GM18861 (cell line): ENCODE results near the gene FATE1.

Source experiments
- ATAC-seq: cut with Tn5 transposase; IDR thresholded peaks from one replicate; pipeline ENCODE4 v1.9.1; 2021; ENCODE audit not compliant: unreplicated experiment

Gene FATE1

GRCh38 chrX:151741606-151742005 lies 25.8 kb downstream of the FATE1 start:
- ATAC-seq = no peak

GRCh38 chrX:151742311-151742710 lies 26.5 kb downstream of the FATE1 start:
- no peak for ATAC-seq

GRCh38 chrX:151743651-151744470 lies 28.0 kb downstream of the FATE1 start:
- ATAC-seq = no peak

- no peak for ATAC-seq
Measured at GRCh38 chrX:151745651-151746050, 29.8 kb downstream of the FATE1 start.

GRCh38 chrX:151746502-151746901 lies 30.7 kb downstream of the FATE1 start:
- no peak for ATAC-seq

GRCh38 chrX:151750511-151750910 lies 34.7 kb downstream of the FATE1 start:
- no peak for ATAC-seq

GRCh38 chrX:151752847-151753246 lies 37.0 kb downstream of the FATE1 start:
- ATAC-seq = no peak

GRCh38 chrX:151753313-151754046 lies 37.6 kb downstream of the FATE1 start:
- no peak for ATAC-seq

GRCh38 chrX:151754047-151754429 lies 38.2 kb downstream of the FATE1 start:
- no peak for ATAC-seq

- ATAC-seq = no peak
Measured at GRCh38 chrX:151754641-151755215, 38.9 kb downstream of the FATE1 start.

- no peak for ATAC-seq
Measured at GRCh38 chrX:151759041-151759708, 43.3 kb downstream of the FATE1 start.

- no peak for ATAC-seq
Measured at GRCh38 chrX:151762802-151763201, 47.0 kb downstream of the FATE1 start.

GRCh38 chrX:151763711-151764110 lies 47.9 kb downstream of the FATE1 start:
- no peak for ATAC-seq

GRCh38 chrX:151765026-151765425 lies 49.2 kb downstream of the FATE1 start:
- no peak for ATAC-seq

- no peak for ATAC-seq
Measured at GRCh38 chrX:151771726-151772125, 55.9 kb downstream of the FATE1 start.
